ENCODE measurements around the gene CCL4.

DNA sequence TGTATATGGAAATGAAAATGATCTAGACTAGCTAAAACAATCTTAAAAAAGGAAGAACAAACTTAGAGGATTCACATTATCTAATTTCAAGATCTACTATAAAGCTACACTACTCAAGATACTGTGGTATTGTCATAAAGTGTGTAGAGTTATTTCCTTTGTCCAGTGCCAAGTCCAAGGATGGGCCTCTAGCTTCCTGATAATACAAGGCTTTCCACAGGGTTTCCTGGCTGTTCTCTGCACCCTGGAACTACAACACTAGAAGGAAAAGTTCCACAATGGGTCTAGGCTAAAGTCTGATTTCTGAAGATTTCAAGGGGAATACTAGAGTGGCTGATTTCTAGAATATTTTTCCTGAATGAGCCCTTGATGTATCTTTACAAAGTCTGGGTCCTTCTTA lies 38.6 kb downstream of the CCL4 start:
- TF ChIP-seq, protein P1, sequence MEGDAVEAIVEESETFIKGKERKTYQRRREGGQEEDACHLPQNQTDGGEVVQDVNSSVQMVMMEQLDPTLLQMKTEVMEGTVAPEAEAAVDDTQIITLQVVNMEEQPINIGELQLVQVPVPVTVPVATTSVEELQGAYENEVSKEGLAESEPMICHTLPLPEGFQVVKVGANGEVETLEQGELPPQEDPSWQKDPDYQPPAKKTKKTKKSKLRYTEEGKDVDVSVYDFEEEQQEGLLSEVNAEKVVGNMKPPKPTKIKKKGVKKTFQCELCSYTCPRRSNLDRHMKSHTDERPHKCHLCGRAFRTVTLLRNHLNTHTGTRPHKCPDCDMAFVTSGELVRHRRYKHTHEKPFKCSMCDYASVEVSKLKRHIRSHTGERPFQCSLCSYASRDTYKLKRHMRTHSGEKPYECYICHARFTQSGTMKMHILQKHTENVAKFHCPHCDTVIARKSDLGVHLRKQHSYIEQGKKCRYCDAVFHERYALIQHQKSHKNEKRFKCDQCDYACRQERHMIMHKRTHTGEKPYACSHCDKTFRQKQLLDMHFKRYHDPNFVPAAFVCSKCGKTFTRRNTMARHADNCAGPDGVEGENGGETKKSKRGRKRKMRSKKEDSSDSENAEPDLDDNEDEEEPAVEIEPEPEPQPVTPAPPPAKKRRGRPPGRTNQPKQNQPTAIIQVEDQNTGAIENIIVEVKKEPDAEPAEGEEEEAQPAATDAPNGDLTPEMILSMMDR (IDR thresholded peaks at IDR 0.05), result no peak
- no peak for TF ChIP-seq POLR2A (IDR thresholded peaks at IDR 0.05; ENCODE audit: low read depth)
- no peak for TF ChIP-seq EP300 (IDR thresholded peaks at IDR 0.05)

Measured in esophagus muscularis mucosa (tissue), 4 donors.